Right kidney (tissue), 1 donor: ENCODE data around the gene KMT2C.
"Not testable (repeated sequence)": the region's sequence is repeated elsewhere in the genome, so short reads cannot be mapped to it uniquely, and the experiment has no call there.

Experiments used
- DNase-seq: peaks from one replicate; pipeline ENCODE4 v3.0.0-alpha.2; 2016

KMT2C gene

GRCh38 chr7:152312316-152312715, 123.5 kb downstream of the KMT2C start:
- no peak for DNase-seq

GRCh38 chr7:152307902-152308301, 127.9 kb downstream of the KMT2C start:
- no peak for DNase-seq

GRCh38 chr7:152299542-152300143, 136.2 kb downstream of the KMT2C start:
- not testable (repeated sequence) for DNase-seq

GRCh38 chr7:152292897-152293296, 142.9 kb downstream of the KMT2C start:
- DNase-seq: no peak

GRCh38 chr7:152286972-152287371, 148.8 kb downstream of the KMT2C start:
- not testable (repeated sequence) for DNase-seq

GRCh38 chr7:152286219-152286618, 149.6 kb downstream of the KMT2C start:
- not testable (repeated sequence) for DNase-seq

- DNase-seq: not testable (repeated sequence)
These were observed 150.8 kb downstream of the KMT2C start for GRCh38 chr7:152284998-152285397.

- not testable (repeated sequence) for DNase-seq
These were observed 158.1 kb downstream of the KMT2C start for GRCh38 chr7:152277687-152278086.

GRCh38 chr7:152270427-152270826, 165.4 kb downstream of the KMT2C start:
- not testable (repeated sequence) for DNase-seq

GRCh38 chr7:152266859-152267258, 168.9 kb downstream of the KMT2C start:
- not testable (repeated sequence) for DNase-seq

GRCh38 chr7:152264915-152265314, 170.9 kb downstream of the KMT2C start:
- not testable (repeated sequence) for DNase-seq

GRCh38 chr7:152262146-152262545, 173.7 kb downstream of the KMT2C start:
- DNase-seq: not testable (repeated sequence)

- DNase-seq: not testable (repeated sequence)
These were observed 176.2 kb downstream of the KMT2C start for GRCh38 chr7:152259645-152260044.

GRCh38 chr7:152247851-152248250, 188.0 kb downstream of the KMT2C start:
- not testable (repeated sequence) for DNase-seq

GRCh38 chr7:152245417-152245816, 190.4 kb downstream of the KMT2C start:
- DNase-seq: not testable (repeated sequence)

GRCh38 chr7:152243464-152243863, 192.3 kb downstream of the KMT2C start:
- DNase-seq: not testable (repeated sequence)

GRCh38 chr7:152241301-152241700, 194.5 kb downstream of the KMT2C start:
- not testable (repeated sequence) for DNase-seq

GRCh38 chr7:152236306-152236705, 199.5 kb downstream of the KMT2C start:
- not testable (repeated sequence) for DNase-seq

- not testable (repeated sequence) for DNase-seq
These were observed 201.4 kb downstream of the KMT2C start for GRCh38 chr7:152234421-152234820.

GRCh38 chr7:152231089-152231488, 204.7 kb downstream of the KMT2C start:
- no peak for DNase-seq

- not testable (repeated sequence) for DNase-seq
These were observed 216.2 kb downstream of the KMT2C start for GRCh38 chr7:152219556-152219955.

- DNase-seq: not testable (repeated sequence)
These were observed 227.0 kb downstream of the KMT2C start for GRCh38 chr7:152208766-152209165.

GRCh38 chr7:152204417-152204816, 231.4 kb downstream of the KMT2C start:
- not testable (repeated sequence) for DNase-seq

GRCh38 chr7:152203095-152203494, 232.7 kb downstream of the KMT2C start:
- no peak for DNase-seq

- DNase-seq: no peak
These were observed 233.7 kb downstream of the KMT2C start for GRCh38 chr7:152202056-152202455.
